ENCODE measurements around the gene GALNT18.

The GALNT18 gene

GRCh38 chr11:11373934-11374333, 247.9 kb downstream of the GALNT18 start:
- H3K4me2 ChIP-seq (ENCODE audit: low read depth, low read length): no peak overlapping the region
- DNase-seq: no peak
- no peaks in the 10 kb centered on the region for H3K36me3 ChIP-seq (replicated peaks; ENCODE audit: insufficient read depth, low read length)
- H3K4me3 ChIP-seq (ENCODE audit: low read length): no peak overlapping the region
- TF ChIP-seq, protein P1, sequence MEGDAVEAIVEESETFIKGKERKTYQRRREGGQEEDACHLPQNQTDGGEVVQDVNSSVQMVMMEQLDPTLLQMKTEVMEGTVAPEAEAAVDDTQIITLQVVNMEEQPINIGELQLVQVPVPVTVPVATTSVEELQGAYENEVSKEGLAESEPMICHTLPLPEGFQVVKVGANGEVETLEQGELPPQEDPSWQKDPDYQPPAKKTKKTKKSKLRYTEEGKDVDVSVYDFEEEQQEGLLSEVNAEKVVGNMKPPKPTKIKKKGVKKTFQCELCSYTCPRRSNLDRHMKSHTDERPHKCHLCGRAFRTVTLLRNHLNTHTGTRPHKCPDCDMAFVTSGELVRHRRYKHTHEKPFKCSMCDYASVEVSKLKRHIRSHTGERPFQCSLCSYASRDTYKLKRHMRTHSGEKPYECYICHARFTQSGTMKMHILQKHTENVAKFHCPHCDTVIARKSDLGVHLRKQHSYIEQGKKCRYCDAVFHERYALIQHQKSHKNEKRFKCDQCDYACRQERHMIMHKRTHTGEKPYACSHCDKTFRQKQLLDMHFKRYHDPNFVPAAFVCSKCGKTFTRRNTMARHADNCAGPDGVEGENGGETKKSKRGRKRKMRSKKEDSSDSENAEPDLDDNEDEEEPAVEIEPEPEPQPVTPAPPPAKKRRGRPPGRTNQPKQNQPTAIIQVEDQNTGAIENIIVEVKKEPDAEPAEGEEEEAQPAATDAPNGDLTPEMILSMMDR (IDR thresholded peaks at IDR 0.05; ENCODE audit: low read length): no peak
- TF ChIP-seq EZH2phosphoT487 (IDR thresholded peaks at IDR 0.05; ENCODE audit: low read length): no peak
- TF ChIP-seq EZH2 (optimal IDR thresholded peaks at IDR 0.05; ENCODE audit: low read depth, low read length): no peak
- no peaks in the 10 kb centered on the region for H3K9me2 ChIP-seq (replicated peaks; ENCODE audit: insufficient read depth, low read length)
- no peaks in the 10 kb centered on the region for H4K20me1 ChIP-seq (ENCODE audit: insufficient read depth, low read length)
- H3F3A ChIP-seq (ENCODE audit: insufficient read depth, low read length): no peaks in the 10 kb centered on the region
- H3K9ac ChIP-seq (ENCODE audit: low read length): no peak overlapping the region
- no peaks in the 10 kb centered on the region for H3K27me3 ChIP-seq (replicated peaks; ENCODE audit: insufficient read depth, low read length)
- H3K27ac ChIP-seq (ENCODE audit: low read length): no peak overlapping the region
- no peak overlapping the region for H2AFZ ChIP-seq (ENCODE audit: low read length)
- no peaks in the 10 kb centered on the region for H3K9me3 ChIP-seq (replicated peaks; ENCODE audit: insufficient read depth, low read length)
- H3K79me2 ChIP-seq (ENCODE audit: low read length): no peaks in the 10 kb centered on the region
- no peaks in the 10 kb centered on the region for H3K4me1 ChIP-seq (ENCODE audit: low read length)

DNA sequence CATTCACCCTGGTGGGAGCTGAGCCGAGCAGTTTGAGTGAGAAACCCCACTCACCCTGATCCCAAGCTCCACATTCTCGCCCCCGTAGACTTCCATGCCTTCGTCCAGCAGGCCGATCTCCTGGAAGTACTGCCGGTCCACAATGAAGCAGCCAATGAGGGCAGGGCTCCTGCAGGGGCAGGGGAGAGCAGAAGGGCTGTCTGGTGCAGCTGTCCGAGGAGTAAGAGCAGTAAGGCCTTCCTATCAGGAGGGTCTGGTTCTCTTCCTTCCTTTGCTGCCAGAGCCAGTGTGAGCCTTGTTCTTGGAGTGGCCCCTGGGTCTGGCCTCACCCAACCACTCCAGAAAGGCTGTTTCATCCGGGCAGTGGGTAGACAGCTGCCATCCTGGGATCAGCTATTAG, 249.3 kb downstream of the GALNT18 start:
- DNase-seq: no peak
- Histone ChIP-seq H3K36me3 (replicated peaks; ENCODE audit: insufficient read depth, low read length) (no peaks in the 10 kb centered on the region), H3K79me2 (ENCODE audit: low read length) (no peaks in the 10 kb centered on the region), H3K4me2 (ENCODE audit: low read depth, low read length) (no peak overlapping the region), H2AFZ (ENCODE audit: low read length) (no peak overlapping the region), H3K9ac (ENCODE audit: low read length) (no peak overlapping the region), H3K4me3 (ENCODE audit: low read length) (no peak overlapping the region), H3K27me3 (replicated peaks; ENCODE audit: insufficient read depth, low read length) (no peaks in the 10 kb centered on the region), H3K4me1 (ENCODE audit: low read length) (no peaks in the 10 kb centered on the region), H3F3A (ENCODE audit: insufficient read depth, low read length) (no peaks in the 10 kb centered on the region), H3K27ac (ENCODE audit: low read length) (no peak overlapping the region), H3K9me3 (replicated peaks; ENCODE audit: insufficient read depth, low read length) (no peaks in the 10 kb centered on the region), H4K20me1 (ENCODE audit: insufficient read depth, low read length) (no peaks in the 10 kb centered on the region), H3K9me2 (replicated peaks; ENCODE audit: insufficient read depth, low read length) (no peaks in the 10 kb centered on the region)
- TF ChIP-seq EZH2phosphoT487 (IDR thresholded peaks at IDR 0.05; ENCODE audit: low read length) (no peak), EZH2 (optimal IDR thresholded peaks at IDR 0.05; ENCODE audit: low read depth, low read length) (no peak)
- TF ChIP-seq, protein P1 (IDR thresholded peaks at IDR 0.05; ENCODE audit: low read length): no peak

GRCh38 chr11:11370962-11371303, 250.9 kb downstream of the GALNT18 start:
- no peak overlapping the region for H2AFZ ChIP-seq (ENCODE audit: low read length)
- no peak overlapping the region for H3K4me2 ChIP-seq (ENCODE audit: low read depth, low read length)
- no peaks in the 10 kb centered on the region for H3K79me2 ChIP-seq (ENCODE audit: low read length)
- no peak for TF ChIP-seq EZH2phosphoT487 (IDR thresholded peaks at IDR 0.05; ENCODE audit: low read length)
- H3K9me2 ChIP-seq (replicated peaks; ENCODE audit: insufficient read depth, low read length): no peaks in the 10 kb centered on the region
- no peaks in the 10 kb centered on the region for H3K36me3 ChIP-seq (replicated peaks; ENCODE audit: insufficient read depth, low read length)
- H3K9ac ChIP-seq (ENCODE audit: low read length): no peak overlapping the region
- H3K9me3 ChIP-seq (replicated peaks; ENCODE audit: insufficient read depth, low read length): no peaks in the 10 kb centered on the region
- H3K4me3 ChIP-seq (ENCODE audit: low read length): no peak overlapping the region
- no peaks in the 10 kb centered on the region for H4K20me1 ChIP-seq (ENCODE audit: insufficient read depth, low read length)
- H3K27ac ChIP-seq (ENCODE audit: low read length): no peak overlapping the region
- H3F3A ChIP-seq (ENCODE audit: insufficient read depth, low read length): no peaks in the 10 kb centered on the region
- no peaks in the 10 kb centered on the region for H3K27me3 ChIP-seq (replicated peaks; ENCODE audit: insufficient read depth, low read length)
- no peaks in the 10 kb centered on the region for H3K4me1 ChIP-seq (ENCODE audit: low read length)
- no peak for DNase-seq

DNA sequence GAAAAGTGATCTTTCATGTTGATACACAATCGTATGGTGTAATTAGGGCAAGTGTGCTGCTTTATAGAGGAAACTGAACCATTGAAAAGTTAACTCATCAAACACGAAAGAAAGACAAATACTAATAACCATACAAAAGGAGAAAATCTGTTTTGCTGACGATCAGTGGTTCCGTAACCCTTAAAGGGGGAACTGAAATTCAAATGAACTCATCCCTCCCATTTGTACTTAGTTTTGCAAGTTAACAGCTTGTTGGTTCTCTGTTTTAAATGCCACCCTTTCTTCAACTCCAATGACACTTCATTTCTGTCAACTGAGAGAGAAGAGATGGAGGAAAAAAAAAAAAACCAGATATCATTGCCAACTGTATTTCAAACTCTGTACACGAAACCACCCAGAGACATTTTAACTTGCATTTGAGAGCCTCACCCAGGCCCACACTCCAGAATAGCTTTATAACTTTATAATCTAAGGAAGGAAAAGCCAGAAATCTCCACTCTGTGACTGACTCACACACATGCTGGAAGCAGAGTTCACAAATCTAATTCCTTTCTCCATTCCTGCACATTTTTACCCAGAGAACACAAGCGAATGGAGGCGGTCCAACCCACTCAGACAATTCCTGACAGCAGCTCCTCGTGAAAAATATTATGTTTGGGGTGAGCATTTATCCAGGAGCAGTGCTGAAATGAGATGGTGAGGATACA, 251.4 kb downstream of the GALNT18 start:
- Histone ChIP-seq H3K9ac (ENCODE audit: low read length) (no peak overlapping the region), H3K36me3 (replicated peaks; ENCODE audit: insufficient read depth, low read length) (no peaks in the 10 kb centered on the region), H2AFZ (ENCODE audit: low read length) (no peak overlapping the region), H3F3A (ENCODE audit: insufficient read depth, low read length) (no peaks in the 10 kb centered on the region), H3K79me2 (ENCODE audit: low read length) (no peaks in the 10 kb centered on the region), H4K20me1 (ENCODE audit: insufficient read depth, low read length) (no peaks in the 10 kb centered on the region), H3K4me2 (ENCODE audit: low read depth, low read length) (no peak overlapping the region), H3K4me3 (ENCODE audit: low read length) (no peak overlapping the region), H3K27ac (ENCODE audit: low read length) (no peak overlapping the region), H3K9me2 (replicated peaks; ENCODE audit: insufficient read depth, low read length) (no peaks in the 10 kb centered on the region), H3K27me3 (replicated peaks; ENCODE audit: insufficient read depth, low read length) (no peaks in the 10 kb centered on the region), H3K4me1 (ENCODE audit: low read length) (no peaks in the 10 kb centered on the region), H3K9me3 (replicated peaks; ENCODE audit: insufficient read depth, low read length) (no peaks in the 10 kb centered on the region)
- TF ChIP-seq, protein P1 (IDR thresholded peaks at IDR 0.05; ENCODE audit: low read length): no peak
- TF ChIP-seq EZH2 (optimal IDR thresholded peaks at IDR 0.05; ENCODE audit: low read depth, low read length) (no peak), EZH2phosphoT487 (IDR thresholded peaks at IDR 0.05; ENCODE audit: low read length) (no peak)
- no peak for DNase-seq
